ENCODE data around the gene ATG5. TPM values are rescaled to one million over a fixed set of nuclear protein-coding genes. Genes with fewer than 3 reads are reported as not detected.

Gene ATG5
- polyA plus RNA-seq, 1 donor (not counting 4 experiments of a cell fraction or from before 2014, with no cell fraction given), result 60.0 TPM

DNA sequence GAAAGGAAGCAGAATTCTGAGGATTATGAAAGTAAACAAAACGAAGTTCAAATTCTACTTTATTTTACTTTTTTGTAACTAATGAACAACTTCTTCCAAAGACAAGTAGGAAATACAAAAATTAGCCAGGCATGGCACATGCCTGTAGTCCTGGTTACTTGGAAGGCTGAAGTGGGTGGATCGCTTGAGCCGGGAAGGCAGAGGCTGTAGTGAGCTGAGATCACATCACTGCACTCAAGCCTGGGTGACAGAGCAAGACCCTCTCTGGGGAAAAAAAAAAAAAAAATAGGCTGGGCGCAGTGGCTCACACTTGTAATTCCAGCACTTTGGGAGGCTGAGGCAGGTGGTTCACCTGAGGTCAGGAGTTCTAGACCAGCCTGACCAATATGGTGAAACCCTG lies 82.3 kb downstream of the ATG5 start:
- H3K9me1 ChIP-seq (ENCODE audit: control insufficient read depth, extremely low read depth, insufficient read depth, low read length), result no peaks in the 10 kb centered on the region
- H3K4me3 ChIP-seq (ENCODE audit: control insufficient read depth in 2 of 3, extremely low read depth in 1 of 3, insufficient read depth in 2 of 3, low read depth in 1 of 3, low read length in 3 of 3), result no peak overlapping the region
- H4K20me1 ChIP-seq (ENCODE audit: control insufficient read depth, extremely low read depth, insufficient read depth, low read length), result no peaks in the 10 kb centered on the region
- no peak overlapping the region for H3K27ac ChIP-seq (ENCODE audit: control insufficient read depth, insufficient read depth, low read length)
- TF ChIP-seq EZH2 (IDR thresholded peaks at IDR 0.05; ENCODE audit: low read length), result no peak
- TF ChIP-seq CTCF (optimal IDR thresholded peaks at IDR 0.05 in 1 of 3, IDR thresholded peaks at IDR 0.05 in 1 of 3, conservative IDR thresholded peaks at IDR 0.05 in 1 of 3; ENCODE audit: extremely low read depth in 1 of 3, insufficient read depth in 2 of 3, low read length in 3 of 3), result no peak
- H2AFZ ChIP-seq (ENCODE audit: control insufficient read depth, low read length), result no peak overlapping the region
- no peak overlapping the region for H3K4me2 ChIP-seq (ENCODE audit: control insufficient read depth, extremely low read depth, insufficient read depth, low read depth, low read length)
- peaks cover 14% of the 10 kb centered on the region for H3K79me2 ChIP-seq (ENCODE audit: control insufficient read depth, insufficient read depth, low read length)
- H3K9ac ChIP-seq (ENCODE audit: control insufficient read depth, extremely low read depth, insufficient read depth, low read length), result no peak overlapping the region
- H3K4me1 ChIP-seq (ENCODE audit: control insufficient read depth, extremely low read depth, insufficient read depth, low read length), result no peaks in the 10 kb centered on the region
- no peaks in the 10 kb centered on the region for H3K9me3 ChIP-seq (ENCODE audit: control insufficient read depth, low read depth, low read length)
- dilution Hi-C loops (cut with MboI; ENCODE audit: extremely low pct_ligation_motif_present, low sequenced_read_pairs), result no loop called here
- peaks cover 4 to 6% of the 10 kb centered on the region in 2 experiments for H3K36me3 ChIP-seq (ENCODE audit: control insufficient read depth in 2 of 2, extremely low read depth in 1 of 2, insufficient read depth in 2 of 2, low read length in 2 of 2)
- no peak for FAIRE-seq
- no peaks in the 10 kb centered on the region for H3K27me3 ChIP-seq (ENCODE audit: control insufficient read depth, extremely low read depth, insufficient read depth, low read length)
- DNase-seq (ENCODE audit: low read depth, low spot score), result no peak

GRCh38 chr6:106241498-106241897 lies 84.1 kb downstream of the ATG5 start:
- Histone ChIP-seq H3K27me3 (ENCODE audit: control insufficient read depth, extremely low read depth, insufficient read depth, low read length) (no peaks in the 10 kb centered on the region), H3K9me1 (ENCODE audit: control insufficient read depth, extremely low read depth, insufficient read depth, low read length) (no peaks in the 10 kb centered on the region), H3K27ac (ENCODE audit: control insufficient read depth, insufficient read depth, low read length) (no peak overlapping the region), H2AFZ (ENCODE audit: control insufficient read depth, low read length) (no peak overlapping the region), H3K9ac (ENCODE audit: control insufficient read depth, extremely low read depth, insufficient read depth, low read length) (no peak overlapping the region), H3K4me3 (ENCODE audit: control insufficient read depth in 2 of 3, extremely low read depth in 1 of 3, insufficient read depth in 2 of 3, low read depth in 1 of 3, low read length in 3 of 3) (no peak overlapping the region), H3K4me2 (ENCODE audit: control insufficient read depth, extremely low read depth, insufficient read depth, low read depth, low read length) (no peak overlapping the region), H4K20me1 (ENCODE audit: control insufficient read depth, extremely low read depth, insufficient read depth, low read length) (no peaks in the 10 kb centered on the region), H3K36me3 (ENCODE audit: control insufficient read depth in 2 of 2, extremely low read depth in 1 of 2, insufficient read depth in 2 of 2, low read length in 2 of 2) (peaks cover 0 to 3% of the 10 kb centered on the region in 2 experiments), H3K79me2 (ENCODE audit: control insufficient read depth, insufficient read depth, low read length) (peaks cover 15% of the 10 kb centered on the region), H3K9me3 (ENCODE audit: control insufficient read depth, low read depth, low read length) (no peaks in the 10 kb centered on the region), H3K4me1 (ENCODE audit: control insufficient read depth, extremely low read depth, insufficient read depth, low read length) (no peaks in the 10 kb centered on the region)
- dilution Hi-C loops (cut with MboI; ENCODE audit: extremely low pct_ligation_motif_present, low sequenced_read_pairs), result no loop called here
- FAIRE-seq (no peak), DNase-seq (ENCODE audit: low read depth, low spot score) (no peak)
- TF ChIP-seq EZH2 (IDR thresholded peaks at IDR 0.05; ENCODE audit: low read length), result no peak
- TF ChIP-seq CTCF (optimal IDR thresholded peaks at IDR 0.05 in 1 of 3, IDR thresholded peaks at IDR 0.05 in 1 of 3, conservative IDR thresholded peaks at IDR 0.05 in 1 of 3; ENCODE audit: extremely low read depth in 1 of 3, insufficient read depth in 2 of 3, low read length in 3 of 3), result no peak

All from keratinocyte (primary cell).